Measurements from ENCODE around the gene BUD13. TPM values are rescaled to one million over a fixed set of nuclear protein-coding genes. Genes with fewer than 3 reads are reported as not detected.
A peak's percentile ranks its signal among the peaks of the same experiment; 100 is the strongest.

Gene BUD13
- total and polyA plus RNA-seq, 4 donors: 10.0 to 14.9 (median 13.3) TPM

DNA sequence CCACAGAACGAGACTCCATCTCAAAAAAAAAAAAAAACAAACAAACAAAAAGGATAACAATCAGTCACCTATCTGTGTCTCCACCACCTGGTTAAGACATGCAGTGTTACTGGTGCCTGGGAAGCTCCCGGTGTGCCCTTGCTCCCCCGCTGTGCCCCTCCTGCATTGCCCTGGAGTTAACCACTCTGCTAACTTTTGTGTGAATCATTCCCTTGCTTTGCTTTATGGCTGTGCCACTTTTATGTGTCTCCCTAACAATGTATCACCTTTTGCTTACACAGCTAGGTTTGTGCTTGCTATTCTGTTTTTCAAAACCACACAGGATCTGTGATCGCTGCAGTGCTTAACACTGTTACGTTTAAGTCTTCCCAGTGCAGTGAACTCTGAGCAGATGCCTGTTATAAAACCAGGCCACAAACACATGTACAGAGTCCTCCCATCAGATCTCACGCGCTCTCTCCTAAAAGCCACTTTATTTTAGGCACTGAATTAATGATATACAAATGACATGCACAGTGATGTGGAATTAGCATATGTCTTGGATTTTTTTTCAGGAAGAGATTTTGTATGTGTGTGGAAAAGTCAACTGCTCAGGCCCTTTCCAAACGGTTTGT is 69.9 kb downstream of the BUD13 start:
- Histone ChIP-seq H3K4me3 (no peak overlapping the region), H3K27me3 (ENCODE audit: control insufficient read depth in 3 of 3, insufficient read depth in 3 of 3, low read length in 2 of 3) (peaks cover 0 to 4% (median 3%) of the 10 kb centered on the region in 3 donors), H3K9ac (ENCODE audit: insufficient read depth in 1 of 2, low read length in 2 of 2) (no peak overlapping the region), H3K27ac (ENCODE audit: low read depth in 1 of 2, low read length in 1 of 2) (no peak overlapping the region), H3K36me3 (ENCODE audit: control insufficient read depth in 4 of 4, insufficient read depth in 4 of 4, low read length in 4 of 4) (no peaks in the 10 kb centered on the region), H3K9me3 (ENCODE audit: control insufficient read depth in 4 of 4, insufficient read depth in 3 of 4, low read length in 3 of 4) (no peaks in the 10 kb centered on the region), H3K4me1 (ENCODE audit: control insufficient read depth in 5 of 5, insufficient read depth in 5 of 5, low read length in 5 of 5) (peaks cover 0 to 6% (median 1%) of the 10 kb centered on the region in 5 donors)
- ATAC-seq (ENCODE audit: insufficient read depth, low FRiP score) (no peak), DNase-seq (no peak)
- 79 to 85% methylated on average over 8 of the region's 8 CpGs for WGBS, 2 donors
- TF ChIP-seq, protein P1, sequence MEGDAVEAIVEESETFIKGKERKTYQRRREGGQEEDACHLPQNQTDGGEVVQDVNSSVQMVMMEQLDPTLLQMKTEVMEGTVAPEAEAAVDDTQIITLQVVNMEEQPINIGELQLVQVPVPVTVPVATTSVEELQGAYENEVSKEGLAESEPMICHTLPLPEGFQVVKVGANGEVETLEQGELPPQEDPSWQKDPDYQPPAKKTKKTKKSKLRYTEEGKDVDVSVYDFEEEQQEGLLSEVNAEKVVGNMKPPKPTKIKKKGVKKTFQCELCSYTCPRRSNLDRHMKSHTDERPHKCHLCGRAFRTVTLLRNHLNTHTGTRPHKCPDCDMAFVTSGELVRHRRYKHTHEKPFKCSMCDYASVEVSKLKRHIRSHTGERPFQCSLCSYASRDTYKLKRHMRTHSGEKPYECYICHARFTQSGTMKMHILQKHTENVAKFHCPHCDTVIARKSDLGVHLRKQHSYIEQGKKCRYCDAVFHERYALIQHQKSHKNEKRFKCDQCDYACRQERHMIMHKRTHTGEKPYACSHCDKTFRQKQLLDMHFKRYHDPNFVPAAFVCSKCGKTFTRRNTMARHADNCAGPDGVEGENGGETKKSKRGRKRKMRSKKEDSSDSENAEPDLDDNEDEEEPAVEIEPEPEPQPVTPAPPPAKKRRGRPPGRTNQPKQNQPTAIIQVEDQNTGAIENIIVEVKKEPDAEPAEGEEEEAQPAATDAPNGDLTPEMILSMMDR (IDR thresholded peaks at IDR 0.05; ENCODE audit: control extremely low read depth, extremely low read depth): no peak

DNA sequence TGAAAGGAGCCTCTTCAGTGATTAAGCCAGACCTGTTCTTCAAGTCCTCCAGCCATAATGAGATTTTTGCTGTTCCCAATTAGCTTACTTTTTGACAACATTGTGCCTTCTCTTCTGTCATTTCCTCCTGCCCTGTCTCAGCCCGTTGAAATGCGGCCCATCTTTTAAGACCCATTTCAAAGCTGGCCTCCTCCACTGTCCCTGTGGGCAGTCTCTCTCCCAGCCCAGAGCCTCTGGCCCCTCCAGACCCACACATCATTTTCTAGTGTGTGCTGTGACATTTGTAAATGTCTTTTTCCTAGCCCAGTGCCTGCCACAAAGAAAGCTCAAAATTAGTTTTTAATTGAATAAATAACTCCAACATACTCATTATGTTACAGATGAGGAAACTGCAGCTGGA is 70.9 kb downstream of the BUD13 start:
- Histone ChIP-seq H3K27me3 (ENCODE audit: control insufficient read depth in 3 of 3, insufficient read depth in 3 of 3, low read length in 2 of 3) (peaks cover 0 to 4% (median 1%) of the 10 kb centered on the region in 3 donors), H3K36me3 (ENCODE audit: control insufficient read depth in 4 of 4, insufficient read depth in 4 of 4, low read length in 4 of 4) (no peaks in the 10 kb centered on the region), H3K9ac (ENCODE audit: insufficient read depth in 1 of 2, low read length in 2 of 2) (no peak overlapping the region), H3K27ac (ENCODE audit: low read depth in 1 of 2, low read length in 1 of 2) (no peak overlapping the region), H3K9me3 (ENCODE audit: control insufficient read depth in 4 of 4, insufficient read depth in 3 of 4, low read length in 3 of 4) (no peaks in the 10 kb centered on the region), H3K4me3 (no peak overlapping the region), H3K4me1 (ENCODE audit: control insufficient read depth in 5 of 5, insufficient read depth in 5 of 5, low read length in 5 of 5) (peaks cover 0 to 6% (median 1%) of the 10 kb centered on the region in 5 donors)
- ATAC-seq (ENCODE audit: insufficient read depth, low FRiP score): no peak
- 55 to 84% methylated on average over 2 of the region's 2 CpGs for WGBS, 2 donors
- TF ChIP-seq, protein P1 (IDR thresholded peaks at IDR 0.05; ENCODE audit: control extremely low read depth, extremely low read depth): no peak
- DNase-seq: peak in 1 of 3 donors; percentile 25

DNA sequence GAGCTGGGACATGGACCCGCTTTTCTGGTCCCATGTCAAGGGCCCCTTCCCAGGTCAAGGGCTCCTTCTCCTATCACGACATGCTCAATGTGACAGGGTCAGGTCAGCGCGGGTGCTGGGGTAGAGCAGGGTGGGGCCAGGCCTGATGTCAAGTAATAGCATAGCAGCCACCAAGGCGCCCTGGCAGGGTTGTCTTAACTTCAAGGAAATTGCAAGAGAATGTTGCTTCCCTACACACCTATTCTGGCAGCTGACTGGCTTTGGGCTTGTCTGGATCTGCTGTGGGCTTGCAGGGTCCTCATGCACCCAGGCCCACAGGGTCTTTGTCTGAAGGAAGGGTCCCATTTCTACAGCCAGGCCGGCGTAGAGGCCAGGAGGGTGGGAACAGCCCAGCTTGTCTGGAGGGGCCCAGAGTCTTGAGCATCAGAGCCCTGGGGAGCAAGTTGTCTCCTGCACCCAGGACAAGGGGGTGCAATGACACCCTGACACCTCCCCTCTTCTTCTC is 71.4 kb downstream of the BUD13 start:
- ATAC-seq (ENCODE audit: insufficient read depth, low FRiP score) (no peak), DNase-seq (no peak)
- TF ChIP-seq, protein P1 (IDR thresholded peaks at IDR 0.05; ENCODE audit: control extremely low read depth, extremely low read depth): no peak
- Histone ChIP-seq H3K36me3 (ENCODE audit: control insufficient read depth in 4 of 4, insufficient read depth in 4 of 4, low read length in 4 of 4) (no peaks in the 10 kb centered on the region), H3K9ac (ENCODE audit: insufficient read depth in 1 of 2, low read length in 2 of 2) (no peak overlapping the region), H3K27ac (ENCODE audit: low read depth in 1 of 2, low read length in 1 of 2) (no peak overlapping the region), H3K4me1 (ENCODE audit: control insufficient read depth in 5 of 5, insufficient read depth in 5 of 5, low read length in 5 of 5) (peaks cover 0 to 6% (median 1%) of the 10 kb centered on the region in 5 donors), H3K27me3 (ENCODE audit: control insufficient read depth in 3 of 3, insufficient read depth in 3 of 3, low read length in 2 of 3) (peaks cover 0 to 4% (median 2%) of the 10 kb centered on the region in 3 donors), H3K9me3 (ENCODE audit: control insufficient read depth in 4 of 4, insufficient read depth in 3 of 4, low read length in 3 of 4) (no peaks in the 10 kb centered on the region), H3K4me3 (no peak overlapping the region)
- 84 to 94% methylated on average over 7 of the region's 7 CpGs for WGBS, 2 donors
